Body of pancreas (tissue), 4 donors: ENCODE data around the gene MOGAT1. TPM values are rescaled to one million over a fixed set of nuclear protein-coding genes. Genes with fewer than 3 reads are reported as not detected.

ENCODE experiments used
- ATAC-seq: fragments of 150-250 bp; one replicate; pipeline ENCODE4 v1.9.1; 2016
- DNase-seq, 4 donors: peaks; one replicate each; pipeline ENCODE4 v3.0.0-alpha.2; 2019
- H3K27ac ChIP-seq, 4 donors: fragments of 200-600 bp; sonication (generic); 1 replicate in 3 of 4; 2 replicates in 1 of 4; pipeline versions ENCODE4 v1.5.1 to v1.6.1; 2016 to 2019; ENCODE audit warnings: mild to moderate bottlenecking in 1 of 4, mixed read lengths in 1 of 4, moderate library complexity in 1 of 4
- H3K27me3 ChIP-seq, 2 donors: fragments of 200-600 bp; sonication (generic); one replicate each; pipeline ENCODE4 v1.6.0; 2016; ENCODE audit warnings: mild to moderate bottlenecking in 1 of 2
- H3K36me3 ChIP-seq, 2 donors: fragments of 200-600 bp; sonication (generic); replicated peaks in 1 of 2; 2 replicates each; pipeline ENCODE4 v1.5.1; 2016; ENCODE audit warnings: low read depth in 2 of 2; ENCODE audit not compliant: insufficient read depth in 1 of 2
- H3K4me1 ChIP-seq: fragments of 200-600 bp; sonication (generic); one replicate; pipeline ENCODE4 v1.6.0; 2016
- H3K4me3 ChIP-seq, 2 donors: fragments of 200-600 bp; sonication (generic); 1 replicate in 1 of 2; 2 replicates in 1 of 2; pipeline ENCODE4 v1.5.1; 2016 to 2019
- H3K9me3 ChIP-seq, 3 donors: fragments of 200-600 bp; sonication (generic); 1 replicate in 2 of 3; 2 replicates in 1 of 3; pipeline ENCODE4 v1.5.1; 2016
- POLR2A ChIP-seq, 3 donors: fragments of 450-650 bp; IDR thresholded peaks; one replicate each; pipeline ENCODE4 v1.6.1; 2016; ENCODE audit warnings: antibody characterized with exemption in 3 of 3, mild to moderate bottlenecking in 2 of 3
- WGBS, 2 donors: methylation state at CpG; one replicate each; pipeline ENCODE4 v1.1.5; 2017; 5-methylcytosine and 5-hydroxymethylcytosine counted together
- intact Hi-C: fragments of 100-400 bp; cut with DNase I; formaldehyde crosslinking; loops from one replicate; pipeline ENCODE4 v1.15.1; 2023
- total RNA-seq, 2 donors: library from RNA; depleted of rRNA; stranded (reverse); fragments of >200 nt; gene quantifications; one replicate each; pipeline ENCODE4 v1.1.0, GENCODE V29; 2016
- TF ChIP-seq, protein P1 (sequence below), 7 experiments: fragments of 450-650 bp in 4 of 7; fragments of 200-600 bp in 3 of 7; sonication (generic) in 3 of 7; IDR thresholded peaks; one replicate each; pipeline ENCODE4 v1.5.1; 2016 to 2019; ENCODE audit warnings: antibody characterized with exemption in 7 of 7

MOGAT1 gene
- total RNA-seq, 2 donors from 2014 or later = 1.8 TPM; not detected in 1

DNA sequence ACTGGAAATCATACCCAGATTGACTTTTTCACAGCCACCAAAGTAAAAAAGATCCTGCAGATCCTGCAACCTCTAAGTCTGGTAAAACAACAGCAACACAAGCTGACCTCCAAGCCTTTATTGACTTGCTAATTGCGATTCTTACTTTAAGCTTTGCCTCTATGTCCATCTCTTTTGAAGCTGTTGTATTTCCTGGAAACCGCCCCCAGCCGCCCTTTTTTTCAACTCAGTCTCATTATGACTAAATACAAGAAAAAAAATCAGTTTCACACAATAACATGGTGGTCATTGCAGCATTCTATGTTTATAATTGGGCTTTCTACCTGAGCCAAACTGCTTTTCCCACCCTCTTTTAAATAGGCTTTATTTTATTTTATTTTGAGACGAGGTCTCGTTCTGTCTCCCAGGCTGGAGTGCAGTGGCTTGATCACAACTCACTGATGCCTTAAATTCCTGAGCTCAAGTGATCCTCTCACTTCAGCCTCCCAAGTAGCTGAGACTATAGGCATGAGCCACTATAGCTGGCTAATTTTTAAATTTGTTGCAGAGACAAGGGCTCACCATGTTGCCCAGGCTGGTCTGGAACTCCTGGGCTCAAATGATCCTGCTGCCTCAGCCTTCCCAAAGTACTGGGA, 76.2 kb downstream of the MOGAT1 start:
- peaks cover 15% of the 10 kb centered on the region for H3K4me1 ChIP-seq
- H3K9me3 ChIP-seq = no peaks in the 10 kb centered on the region
- 85 to 94% methylated on average over 5 of the region's 5 CpGs for WGBS, 2 donors
- no peaks in the 10 kb centered on the region for H3K36me3 ChIP-seq
- no peak for ATAC-seq
- DNase-seq = no peak
- H3K4me3 ChIP-seq = no peak overlapping the region
- intact Hi-C loops = no loop called here
- H3K27me3 ChIP-seq = no peaks in the 10 kb centered on the region
- H3K27ac ChIP-seq = no peak overlapping the region
- TF ChIP-seq POLR2A (IDR thresholded peaks at IDR 0.05) = no peak

DNA sequence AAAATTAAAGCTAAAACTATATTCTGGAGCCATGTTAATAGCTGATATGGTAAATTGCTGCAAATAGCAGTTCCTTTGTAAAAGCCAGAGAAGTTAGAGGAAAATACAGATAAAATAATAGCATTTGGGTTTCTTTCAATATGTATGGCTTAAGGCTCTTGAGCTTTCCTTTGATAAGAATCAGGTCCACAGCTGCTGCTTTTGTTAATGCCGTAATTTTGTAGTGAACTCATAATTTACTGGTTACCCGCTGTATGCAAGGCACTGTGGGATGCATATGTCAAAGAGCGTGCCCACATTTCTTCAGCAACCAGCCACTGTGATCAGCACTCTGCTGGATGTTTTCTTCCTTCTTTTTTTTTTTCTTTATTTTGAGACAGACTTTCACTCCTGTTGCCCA, 79.1 kb downstream of the MOGAT1 start:
- Histone ChIP-seq H3K9me3 (no peaks in the 10 kb centered on the region), H3K27ac (no peak overlapping the region), H3K4me3 (no peak overlapping the region), H3K27me3 (no peaks in the 10 kb centered on the region), H3K36me3 (no peaks in the 10 kb centered on the region), H3K4me1 (peaks cover 30% of the 10 kb centered on the region)
- WGBS, 2 donors = 78 to 92% methylated on average over 3 of the region's 3 CpGs
- no peak for ATAC-seq
- intact Hi-C loops = no loop called here
- TF ChIP-seq POLR2A (IDR thresholded peaks at IDR 0.05) = no peak
- TF ChIP-seq, protein P1, sequence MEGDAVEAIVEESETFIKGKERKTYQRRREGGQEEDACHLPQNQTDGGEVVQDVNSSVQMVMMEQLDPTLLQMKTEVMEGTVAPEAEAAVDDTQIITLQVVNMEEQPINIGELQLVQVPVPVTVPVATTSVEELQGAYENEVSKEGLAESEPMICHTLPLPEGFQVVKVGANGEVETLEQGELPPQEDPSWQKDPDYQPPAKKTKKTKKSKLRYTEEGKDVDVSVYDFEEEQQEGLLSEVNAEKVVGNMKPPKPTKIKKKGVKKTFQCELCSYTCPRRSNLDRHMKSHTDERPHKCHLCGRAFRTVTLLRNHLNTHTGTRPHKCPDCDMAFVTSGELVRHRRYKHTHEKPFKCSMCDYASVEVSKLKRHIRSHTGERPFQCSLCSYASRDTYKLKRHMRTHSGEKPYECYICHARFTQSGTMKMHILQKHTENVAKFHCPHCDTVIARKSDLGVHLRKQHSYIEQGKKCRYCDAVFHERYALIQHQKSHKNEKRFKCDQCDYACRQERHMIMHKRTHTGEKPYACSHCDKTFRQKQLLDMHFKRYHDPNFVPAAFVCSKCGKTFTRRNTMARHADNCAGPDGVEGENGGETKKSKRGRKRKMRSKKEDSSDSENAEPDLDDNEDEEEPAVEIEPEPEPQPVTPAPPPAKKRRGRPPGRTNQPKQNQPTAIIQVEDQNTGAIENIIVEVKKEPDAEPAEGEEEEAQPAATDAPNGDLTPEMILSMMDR (IDR thresholded peaks at IDR 0.05) = no peak
- no peak for DNase-seq

DNA sequence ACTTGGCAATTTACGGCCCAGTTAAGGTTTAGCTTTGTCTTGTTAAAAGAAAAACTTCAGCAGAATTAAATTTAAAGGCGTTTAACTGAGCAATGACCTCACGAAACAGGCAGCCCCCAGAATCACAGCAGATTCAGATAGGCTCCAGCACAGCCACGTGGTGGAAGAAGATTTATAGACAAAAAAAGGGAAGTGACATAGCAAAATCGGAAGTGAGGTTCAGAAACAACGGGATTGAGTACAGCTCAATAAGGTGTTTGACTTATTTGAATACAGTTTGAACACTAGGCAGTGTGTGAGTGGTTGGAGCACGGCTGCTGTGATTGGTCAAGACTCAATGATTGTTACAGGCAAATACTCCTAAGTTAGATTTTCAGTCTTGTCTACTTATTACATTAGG, 79.8 kb downstream of the MOGAT1 start:
- H3K27me3 ChIP-seq = no peaks in the 10 kb centered on the region
- H3K9me3 ChIP-seq = no peaks in the 10 kb centered on the region
- intact Hi-C loops = no loop called here
- peaks cover 23% of the 10 kb centered on the region for H3K4me1 ChIP-seq
- no peak overlapping the region for H3K4me3 ChIP-seq
- WGBS, 2 donors = 83 to 97% methylated on average over 7 of the region's 7 CpGs
- H3K27ac ChIP-seq = no peak overlapping the region
- no peaks in the 10 kb centered on the region for H3K36me3 ChIP-seq
- ATAC-seq = no peak
- TF ChIP-seq POLR2A (IDR thresholded peaks at IDR 0.05) = no peak
- TF ChIP-seq, protein P1 (IDR thresholded peaks at IDR 0.05) = no peak
- DNase-seq = no peak

DNA sequence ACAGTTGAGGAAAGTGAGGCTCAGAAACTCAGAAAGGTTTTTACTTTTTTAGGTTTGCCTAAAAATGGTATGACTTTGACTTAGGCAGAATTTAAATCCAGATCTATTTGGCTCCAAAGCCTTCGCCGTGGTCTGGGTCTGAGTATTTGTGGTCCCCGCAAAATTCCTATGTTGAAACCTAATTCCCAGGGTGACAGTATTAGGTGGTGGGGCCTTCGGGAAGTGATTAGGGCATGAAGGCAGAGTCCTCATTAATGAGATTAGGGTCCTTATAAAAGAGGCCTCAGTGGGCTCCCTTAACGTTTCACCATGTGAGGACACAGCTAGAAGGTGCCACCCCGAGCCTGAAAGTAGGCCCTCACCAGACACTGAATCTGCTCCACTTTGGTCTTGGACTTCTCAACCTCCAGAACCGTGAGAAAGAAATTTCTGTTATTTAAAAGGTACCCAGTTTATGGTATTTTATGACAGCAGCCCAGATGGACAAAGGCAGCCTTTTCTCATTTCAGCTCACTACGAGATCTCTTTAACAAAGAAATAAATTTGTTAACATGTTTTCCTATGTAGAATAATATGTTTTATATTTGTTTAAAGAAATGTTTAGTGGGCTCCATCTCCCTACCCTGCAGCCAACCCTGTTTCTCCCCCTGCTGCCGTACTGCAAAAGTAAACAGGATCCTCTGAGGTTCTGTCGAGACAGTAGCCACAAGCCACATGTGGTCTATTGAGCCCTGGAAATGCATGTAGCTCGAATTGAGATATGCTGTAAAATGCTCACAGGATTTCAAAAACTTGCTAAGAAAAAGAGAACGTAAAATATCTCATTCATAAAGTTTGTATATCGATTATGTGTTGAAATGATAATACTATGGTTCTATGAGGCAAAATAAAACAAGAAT, 80.6 kb downstream of the MOGAT1 start:
- no peaks in the 10 kb centered on the region for H3K36me3 ChIP-seq
- H3K4me3 ChIP-seq = no peak overlapping the region
- H3K27me3 ChIP-seq = no peaks in the 10 kb centered on the region
- no peaks in the 10 kb centered on the region for H3K9me3 ChIP-seq
- H3K27ac ChIP-seq = peak overlapping the region in 1 of 4 donors; percentile 42
- intact Hi-C loops = no loop called here
- H3K4me1 ChIP-seq = peaks cover 19% of the 10 kb centered on the region
- 85 to 87% methylated on average over 12 to 13 of the region's 13 CpGs for WGBS, 2 donors
- DNase-seq (no peak), ATAC-seq (no peak)
- TF ChIP-seq POLR2A (IDR thresholded peaks at IDR 0.05) = no peak
- TF ChIP-seq, protein P1 (IDR thresholded peaks at IDR 0.05) = no peak

DNA sequence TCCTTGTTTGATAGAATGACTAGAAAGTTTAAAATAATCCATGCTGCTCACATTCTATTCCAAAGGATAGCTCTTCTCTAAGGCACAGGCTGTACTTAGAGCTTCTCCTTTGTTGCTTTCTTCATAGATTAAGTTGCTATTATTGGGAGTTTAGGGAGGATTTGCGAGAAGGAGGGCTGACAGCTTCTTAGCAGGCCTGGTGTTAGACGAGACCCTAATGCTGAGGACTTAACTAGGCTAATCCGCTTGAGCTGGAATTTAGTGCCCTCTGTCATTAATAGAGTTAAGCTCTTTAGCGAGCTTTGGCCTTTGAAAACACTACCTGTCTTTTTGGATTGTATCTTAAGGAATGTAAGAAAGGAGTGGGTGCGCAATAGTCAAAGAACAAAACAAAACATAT, 81.3 kb downstream of the MOGAT1 start:
- ATAC-seq = no peak
- intact Hi-C loops = no loop called here
- no peak overlapping the region for H3K4me3 ChIP-seq
- H3K36me3 ChIP-seq = no peaks in the 10 kb centered on the region
- peak overlapping the region in 3 of 4 donors; percentile 41 to 58 (median 42) for H3K27ac ChIP-seq
- DNase-seq = no peak
- no peaks in the 10 kb centered on the region for H3K27me3 ChIP-seq
- peaks cover 19% of the 10 kb centered on the region for H3K4me1 ChIP-seq
- WGBS, 2 donors = 61 to 68% methylated on average over 5 of the region's 5 CpGs
- no peak for TF ChIP-seq POLR2A (IDR thresholded peaks at IDR 0.05)
- TF ChIP-seq, protein P1 (IDR thresholded peaks at IDR 0.05) = no peak
- H3K9me3 ChIP-seq = no peaks in the 10 kb centered on the region
